ES-I3 (cell line): ENCODE data around the gene F11.
"Not testable (repeated sequence)": the region's sequence is repeated elsewhere in the genome, so short reads cannot be mapped to it uniquely, and the experiment has no call there.

Source experiments
- H3K36me3 ChIP-seq: 2 replicates; pipeline ENCODE4 v1.6.1; 2013; ENCODE audit warnings: mild to moderate bottlenecking, low read length, control low read depth, moderate library complexity; ENCODE audit not compliant: insufficient read depth
- H3K4me1 ChIP-seq: 2 replicates; pipeline ENCODE4 v1.6.1; 2013; ENCODE audit warnings: mild to moderate bottlenecking, control low read depth, low read length; ENCODE audit not compliant: insufficient read depth
- H3K9ac ChIP-seq: 2 replicates; pipeline ENCODE4 v1.6.1; 2013; ENCODE audit warnings: low read depth, mild to moderate bottlenecking, low read length, moderate library complexity
- H3K9me3 ChIP-seq: 2 replicates; pipeline ENCODE4 v1.6.1; 2013; ENCODE audit warnings: mild to moderate bottlenecking, low read length, moderate library complexity; ENCODE audit not compliant: control insufficient read depth, insufficient read depth

The F11 gene

GRCh38 chr4:186265250-186265649 is 739 bp upstream of the F11 start:
- H3K36me3 ChIP-seq, H3K9me3 ChIP-seq: not testable (repeated sequence)
- peak overlapping the region; percentile 47 for H3K9ac ChIP-seq
- peaks cover 13% of the 10 kb centered on the region for H3K4me1 ChIP-seq

- peak overlapping the region; percentile 47 for H3K9ac ChIP-seq
- H3K9me3 ChIP-seq = no peaks in the 10 kb centered on the region
- no peaks in the 10 kb centered on the region for H3K36me3 ChIP-seq
- H3K4me1 ChIP-seq = peaks cover 13% of the 10 kb centered on the region
Measured at GRCh38 chr4:186266729-186267456, 904 bp downstream of the F11 start.

- peaks cover 4% of the 10 kb centered on the region; the same call in 1 of the 2 replicates for H3K4me1 ChIP-seq
- H3K9me3 ChIP-seq = no peaks in the 10 kb centered on the region
- no peaks in the 10 kb centered on the region for H3K36me3 ChIP-seq
- no peak overlapping the region for H3K9ac ChIP-seq
Measured at GRCh38 chr4:186271081-186271678, 5.2 kb downstream of the F11 start.

GRCh38 chr4:186272699-186273391 is 6.9 kb downstream of the F11 start:
- Histone ChIP-seq H3K9me3 (no peaks in the 10 kb centered on the region), H3K9ac (no peak overlapping the region), H3K36me3 (no peaks in the 10 kb centered on the region), H3K4me1 (no peaks in the 10 kb centered on the region)

GRCh38 chr4:186273392-186273789 is 7.4 kb downstream of the F11 start:
- H3K4me1 ChIP-seq, H3K36me3 ChIP-seq, H3K9ac ChIP-seq, H3K9me3 ChIP-seq: not testable (repeated sequence)

GRCh38 chr4:186283311-186283710 is 17.3 kb downstream of the F11 start:
- Histone ChIP-seq H3K36me3 (no peaks in the 10 kb centered on the region), H3K4me1 (no peaks in the 10 kb centered on the region), H3K9ac (no peak overlapping the region), H3K9me3 (no peaks in the 10 kb centered on the region)

GRCh38 chr4:186285147-186285546 is 19.2 kb downstream of the F11 start:
- Histone ChIP-seq H3K36me3 (no peaks in the 10 kb centered on the region), H3K4me1 (no peaks in the 10 kb centered on the region), H3K9me3 (no peaks in the 10 kb centered on the region), H3K9ac (no peak overlapping the region)

- Histone ChIP-seq H3K9ac (no peak overlapping the region), H3K36me3 (no peaks in the 10 kb centered on the region), H3K4me1 (no peaks in the 10 kb centered on the region), H3K9me3 (no peaks in the 10 kb centered on the region)
Measured at GRCh38 chr4:186286581-186286980, 20.6 kb downstream of the F11 start.

- H3K4me1 ChIP-seq = peaks cover under 1% of the 10 kb centered on the region; the same call in 1 of the 2 replicates
- H3K36me3 ChIP-seq = no peaks in the 10 kb centered on the region
- no peaks in the 10 kb centered on the region; the same call in 1 of the 2 replicates for H3K9me3 ChIP-seq
- no peak overlapping the region for H3K9ac ChIP-seq
Measured at GRCh38 chr4:186291256-186291890, 25.4 kb downstream of the F11 start.

- H3K9me3 ChIP-seq = no peaks in the 10 kb centered on the region; the same call in 1 of the 2 replicates
- H3K36me3 ChIP-seq = no peaks in the 10 kb centered on the region
- no peak overlapping the region for H3K9ac ChIP-seq
- H3K4me1 ChIP-seq = peaks cover 5% of the 10 kb centered on the region; the same call in 1 of the 2 replicates
Measured at GRCh38 chr4:186294160-186294559, 28.2 kb downstream of the F11 start.

- Histone ChIP-seq H3K9ac (no peak overlapping the region), H3K36me3 (no peaks in the 10 kb centered on the region), H3K9me3 (no peaks in the 10 kb centered on the region; the same call in 1 of the 2 replicates), H3K4me1 (peaks cover 5% of the 10 kb centered on the region; the same call in 1 of the 2 replicates)
Measured at GRCh38 chr4:186296481-186296880, 30.5 kb downstream of the F11 start.

- no peaks in the 10 kb centered on the region for H3K36me3 ChIP-seq
- H3K9ac ChIP-seq = no peak overlapping the region; the same call in 1 of the 2 replicates
- H3K9me3 ChIP-seq = no peaks in the 10 kb centered on the region; the same call in 1 of the 2 replicates
- peaks cover 5% of the 10 kb centered on the region; the same call in 1 of the 2 replicates for H3K4me1 ChIP-seq
Measured at GRCh38 chr4:186297013-186297645, 31.1 kb downstream of the F11 start.

GRCh38 chr4:186298031-186298647 is 32.1 kb downstream of the F11 start:
- H3K9me3 ChIP-seq = no peaks in the 10 kb centered on the region; the same call in 1 of the 2 replicates
- peaks cover 5% of the 10 kb centered on the region; the same call in 1 of the 2 replicates for H3K4me1 ChIP-seq
- H3K36me3 ChIP-seq = no peaks in the 10 kb centered on the region
- peak overlapping the region; percentile 52; the same call in 1 of the 2 replicates for H3K9ac ChIP-seq
